HCT116 (cell line): ENCODE measurements around the gene DDX54. TPM values are rescaled to one million over a fixed set of nuclear protein-coding genes. Genes with fewer than 3 reads are reported as not detected.

Source experiments
- ATAC-seq: fragments of 200-7000 bp; cut with Tn5 transposase; 2 replicates; pipeline ENCODE4 v1.9.1; 2020; ENCODE audit warnings: mild to moderate bottlenecking, moderate library complexity
- BruUV-seq: library from RNA; stranded (reverse); fragments of 400-500 nt; replicated peaks from 2 replicates; lab custom pipeline; 2021; lab: Mats Ljungman, UMichigan
- CTCF ChIA-PET: fragments of 300-600 bp; sonication (Branson Sonifier 250); formaldehyde crosslinking; loops from one replicate; lab custom pipeline; 2021; ENCODE audit warnings: antibody characterized with exemption; lab: Charles Lee
- POLR2A ChIA-PET: fragments of 300-600, 350-600 bp; sonication (Branson Sonifier 250); formaldehyde crosslinking; loops from one replicate; lab custom pipeline; 2021; ENCODE audit warnings: antibody characterized with exemption; lab: Charles Lee
- RAD21 ChIA-PET, 2 experiments: fragments of 300-600 bp; sonication (Branson Sonifier 250); formaldehyde crosslinking; loops; one replicate each; lab custom pipeline; 2023; ENCODE audit warnings: low total read pairs in 2 of 2; ENCODE audit not compliant: uncharacterized antibody in 2 of 2, unreplicated experiment in 2 of 2, low non-redundant PET in 1 of 2; lab: Charles Lee
- DNase-seq: peaks from one replicate; pipeline ENCODE4 v3.0.0-alpha.2; 2010; ENCODE audit warnings: low read depth, low spot score
- H2AFZ ChIP-seq: fragments of 200-600 bp; shearing (Covaris generic), sonication (generic); 2 replicates; pipeline ENCODE4 v1.6.1; 2017; ENCODE audit warnings: low read depth, mixed run types, mixed read lengths, antibody characterized with exemption, low read length; ENCODE audit not compliant: poor library complexity, severe bottlenecking
- H3K27ac ChIP-seq: 2 replicates; pipeline ENCODE4 v1.5.1; 2012; ENCODE audit warnings: low read depth, low read length
- H3K27me3 ChIP-seq: fragments of 200-600 bp; sonication (generic); 2 replicates; pipeline ENCODE4 v1.6.1; 2016; ENCODE audit warnings: mixed run types, low read length, mixed read lengths; ENCODE audit not compliant: insufficient read depth
- H3K36me3 ChIP-seq, 2 experiments: fragments of 200-500 bp in 1 of 2; fragments of 200-600 bp in 1 of 2; sonication (Bioruptor generic) in 1 of 2; sonication (generic) in 1 of 2; 2 replicates each; pipeline versions ENCODE4 v1.5.1 to v1.6.1; 2014 to 2016; ENCODE audit warnings: low read length in 2 of 2, inconsistent platforms in 1 of 2, mixed read lengths in 1 of 2, mixed run types in 1 of 2; ENCODE audit not compliant: insufficient read depth in 2 of 2, control insufficient read depth in 1 of 2
- H3K4me1 ChIP-seq, 2 experiments: fragments of 200-600 bp in 1 of 2; sonication (generic) in 1 of 2; 2 replicates each; pipeline versions ENCODE4 v1.5.1 to v1.6.1; 2012 to 2017; ENCODE audit warnings: low read length in 2 of 2, inconsistent platforms in 1 of 2, mild to moderate bottlenecking in 1 of 2, mixed read lengths in 1 of 2, mixed run types in 1 of 2, moderate library complexity in 1 of 2; ENCODE audit not compliant: insufficient read depth in 2 of 2, control insufficient read depth in 1 of 2
- H3K4me2 ChIP-seq: fragments of 200-600 bp; sonication (generic); 2 replicates; pipeline ENCODE4 v1.6.1; 2017; ENCODE audit warnings: mixed run types, low read length, mixed read lengths
- H3K4me3 ChIP-seq, 2 experiments: fragments of 200-600 bp in 1 of 2; sonication (generic) in 1 of 2; replicated peaks in 1 of 2; 2 replicates each; pipeline ENCODE4 v1.5.1; 2011 to 2016; ENCODE audit warnings: low read length in 2 of 2, control low read depth in 1 of 2, low read depth in 1 of 2, mild to moderate bottlenecking in 1 of 2, mixed read lengths in 1 of 2, mixed run types in 1 of 2
- H3K79me2 ChIP-seq: fragments of 200-600 bp; sonication (generic); 2 replicates; pipeline ENCODE4 v1.6.1; 2017; ENCODE audit warnings: mild to moderate bottlenecking, mixed run types, low read length, moderate library complexity, mixed read lengths; ENCODE audit not compliant: insufficient read depth
- H3K9ac ChIP-seq: fragments of 200-600 bp; sonication (generic); 2 replicates; pipeline ENCODE4 v1.6.1; 2016; ENCODE audit warnings: low read length, mixed read lengths
- H3K9me2 ChIP-seq: fragments of 200-600 bp; sonication (generic), shearing (Covaris generic); 2 replicates; pipeline ENCODE4 v1.6.1; 2017; ENCODE audit warnings: mixed run types, mild to moderate bottlenecking, moderate library complexity; ENCODE audit not compliant: insufficient read depth
- H3K9me3 ChIP-seq, 2 experiments: fragments of 200-500 bp in 1 of 2; fragments of 200-600 bp in 1 of 2; sonication (Bioruptor generic) in 1 of 2; sonication (generic) in 1 of 2; 2 replicates each; pipeline ENCODE4 v1.6.1; 2014 to 2017; ENCODE audit warnings: low read length in 2 of 2, mixed read lengths in 2 of 2, inconsistent platforms in 1 of 2, low read depth in 1 of 2, mild to moderate bottlenecking in 1 of 2, mixed run types in 1 of 2, moderate library complexity in 1 of 2; ENCODE audit not compliant: control insufficient read depth in 1 of 2, insufficient read depth in 1 of 2
- H4K20me1 ChIP-seq: fragments of 200-600 bp; sonication (generic), shearing (Covaris generic); 2 replicates; pipeline ENCODE4 v1.6.1; 2017; ENCODE audit warnings: mixed run types, mild to moderate bottlenecking, moderate library complexity; ENCODE audit not compliant: insufficient read depth
- ATF3 ChIP-seq: IDR thresholded peaks from 2 replicates; pipeline ENCODE4 v1.6.1; 2012
- EZH2phosphoT487 ChIP-seq: fragments of 200-600 bp; IDR thresholded peaks from 2 replicates; pipeline ENCODE4 v1.6.1; 2018; ENCODE audit warnings: antibody characterized with exemption, borderline replicate concordance
- RAD21 ChIP-seq: IDR thresholded peaks from 2 replicates; pipeline ENCODE4 v1.6.1; 2012; ENCODE audit warnings: low read depth, mild to moderate bottlenecking
- REST ChIP-seq: IDR thresholded peaks from 2 replicates; pipeline ENCODE4 v1.6.1; 2012; ENCODE audit warnings: low read depth
- YY1 ChIP-seq: IDR thresholded peaks from 2 replicates; pipeline ENCODE4 v1.6.1; 2011; ENCODE audit warnings: low read length, low read depth, moderate library complexity, mild to moderate bottlenecking; ENCODE audit not compliant: insufficient replicate concordance; ENCODE audit errors: extremely low read depth
- ZFX ChIP-seq: fragments of 450-650 bp; IDR thresholded peaks from 2 replicates; pipeline ENCODE4 v1.6.1; 2017
- intact Hi-C: fragments of 100-400 bp; cut with micrococcal nuclease; formaldehyde crosslinking; loops from 2 replicates; pipeline ENCODE4 v1.10.0; 2022
- microRNA-seq: library from miRNA; unstranded; fragments of <30 nt; microRNA quantifications from one replicate; pipeline ENCODE4, GENCODE V29; 2016; ENCODE audit warnings: borderline number of aligned reads
- total RNA-seq: library from RNA; stranded (reverse); gene quantifications from one replicate; pipeline ENCODE4 v1.2.1, GENCODE V29; 2021; ENCODE audit not compliant: unreplicated experiment

DDX54 gene
- total RNA-seq, 1 experiment from 2014 or later: 110 TPM

DNA sequence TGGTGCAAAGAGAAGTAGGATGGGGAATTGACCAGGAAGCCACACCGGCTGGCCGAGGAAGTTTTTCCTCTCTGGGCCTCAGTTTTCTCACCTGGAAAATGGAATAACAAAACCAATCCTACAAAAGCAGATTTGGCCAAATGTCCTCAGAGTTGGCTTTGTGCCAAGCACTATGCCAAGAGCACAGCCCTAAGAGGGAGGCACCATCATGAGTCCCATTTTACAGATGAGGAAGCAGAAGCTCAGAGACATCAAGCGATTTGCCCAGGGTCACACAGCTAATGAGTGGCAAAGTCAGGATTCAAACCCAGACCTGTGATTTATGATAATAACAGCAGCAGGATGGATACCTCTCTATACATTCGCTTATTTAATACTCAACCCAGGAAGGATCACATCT is 77.0 kb downstream of the DDX54 start:
- no peaks in the 10 kb centered on the region for H4K20me1 ChIP-seq
- DNase-seq: no peak
- H3K79me2 ChIP-seq: no peaks in the 10 kb centered on the region
- H3K27ac ChIP-seq: no peak overlapping the region
- no peaks in the 10 kb centered on the region for H3K36me3 ChIP-seq
- no peak overlapping the region for H3K4me2 ChIP-seq
- H2AFZ ChIP-seq: no peak overlapping the region
- CTCF ChIA-PET: no interaction called here
- intact Hi-C loops: no loop called here
- H3K4me1 ChIP-seq: no peaks in the 10 kb centered on the region; a peak in 1 of 4 replicates
- POLR2A ChIA-PET: no interaction called here
- H3K4me3 ChIP-seq: no peak overlapping the region
- BruUV-seq: no TSS peak
- no peaks in the 10 kb centered on the region for H3K9me3 ChIP-seq
- no peak overlapping the region for H3K9ac ChIP-seq
- H3K9me2 ChIP-seq: no peaks in the 10 kb centered on the region
- H3K27me3 ChIP-seq: no peaks in the 10 kb centered on the region
- ATAC-seq: no peak
- TF ChIP-seq EZH2phosphoT487 (no peak), ZFX (no peak), ATF3 (no peak), REST (no peak), YY1 (no peak), RAD21 (no peak)
- TF ChIP-seq, all 23 proteins: peak for 0
- RAD21 ChIA-PET: no interaction called here

Small RNAs within 50 kb of the gene (microRNA-seq; reads per million reads assigned to microRNA genes)
- 2.8 reads per million for gene MIR7106

Other genes with a start within 250 kb of the DDX54 start
- 29.5 TPM for gene OAS3, start 247.0 kb downstream of the DDX54 start, total RNA-seq
- 0.30 TPM for gene OAS2, start 207.0 kb downstream of the DDX54 start, total RNA-seq
- gene DTX1, start 128.7 kb downstream of the DDX54 start, total RNA-seq: not detected
- 16.0 TPM for gene RASAL1, start 49.7 kb downstream of the DDX54 start, total RNA-seq
- gene CFAP73, start 35.8 kb downstream of the DDX54 start, total RNA-seq: 0.34 TPM
- gene RITA1, start 243 bp upstream of the DDX54 start, total RNA-seq: 20.7 TPM
- 29.7 TPM for gene TPCN1, start 36.0 kb upstream of the DDX54 start, total RNA-seq
- gene SLC8B1, start 149.6 kb upstream of the DDX54 start, total RNA-seq: 30.9 TPM
- gene PLBD2, start 173.1 kb upstream of the DDX54 start, total RNA-seq: 45.0 TPM
- gene SDS, start 218.4 kb upstream of the DDX54 start, total RNA-seq: not detected
- 19.1 TPM for gene SDSL, start 236.9 kb upstream of the DDX54 start, total RNA-seq